Astrocyte of the spinal cord (primary cell): ENCODE measurements around the gene PRMT3.
"Not testable (repeated sequence)": the region's sequence is repeated elsewhere in the genome, so short reads cannot be mapped to it uniquely, and the experiment has no call there.

ENCODE experiments used
- DNase-seq: peaks from one replicate; pipeline ENCODE4 v3.0.0; 2011; ENCODE audit warnings: low read depth, low spot score
- H3K4me3 ChIP-seq: 2 replicates; pipeline ENCODE4 v1.5.1; 2011; ENCODE audit warnings: low read depth, mild to moderate bottlenecking, low read length, moderate library complexity
- in situ Hi-C: cut with HindIII; loops from 2 replicates; pipeline ENCODE4 v1.10.0; 2017; ENCODE audit warnings: low sequenced_read_pairs
- TF ChIP-seq, protein P1 (sequence below): IDR thresholded peaks from 2 replicates; pipeline ENCODE4 v1.5.1; 2012; ENCODE audit warnings: low read depth, mild to moderate bottlenecking, low read length, inconsistent platforms

The PRMT3 gene

DNA sequence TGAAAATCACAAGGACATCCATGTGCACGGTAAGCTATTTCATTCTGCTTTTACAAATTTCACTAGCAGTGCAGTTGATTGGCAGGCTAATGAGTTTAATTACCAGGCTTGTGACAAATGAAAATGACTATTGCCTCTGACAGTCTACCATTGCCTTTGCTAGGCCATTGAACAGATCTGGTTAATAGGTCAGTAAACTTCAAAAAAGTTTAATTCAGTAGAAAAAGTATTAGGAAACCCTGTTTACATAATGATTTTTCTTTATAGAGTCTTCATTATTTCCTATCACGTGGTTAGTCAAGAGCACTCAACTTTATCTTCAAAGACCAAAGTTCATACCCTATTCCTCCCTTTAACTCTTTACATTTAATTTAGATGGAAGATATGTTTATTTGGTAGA, 77.0 kb downstream of the PRMT3 start:
- DNase-seq, result no peak
- TF ChIP-seq, protein P1, sequence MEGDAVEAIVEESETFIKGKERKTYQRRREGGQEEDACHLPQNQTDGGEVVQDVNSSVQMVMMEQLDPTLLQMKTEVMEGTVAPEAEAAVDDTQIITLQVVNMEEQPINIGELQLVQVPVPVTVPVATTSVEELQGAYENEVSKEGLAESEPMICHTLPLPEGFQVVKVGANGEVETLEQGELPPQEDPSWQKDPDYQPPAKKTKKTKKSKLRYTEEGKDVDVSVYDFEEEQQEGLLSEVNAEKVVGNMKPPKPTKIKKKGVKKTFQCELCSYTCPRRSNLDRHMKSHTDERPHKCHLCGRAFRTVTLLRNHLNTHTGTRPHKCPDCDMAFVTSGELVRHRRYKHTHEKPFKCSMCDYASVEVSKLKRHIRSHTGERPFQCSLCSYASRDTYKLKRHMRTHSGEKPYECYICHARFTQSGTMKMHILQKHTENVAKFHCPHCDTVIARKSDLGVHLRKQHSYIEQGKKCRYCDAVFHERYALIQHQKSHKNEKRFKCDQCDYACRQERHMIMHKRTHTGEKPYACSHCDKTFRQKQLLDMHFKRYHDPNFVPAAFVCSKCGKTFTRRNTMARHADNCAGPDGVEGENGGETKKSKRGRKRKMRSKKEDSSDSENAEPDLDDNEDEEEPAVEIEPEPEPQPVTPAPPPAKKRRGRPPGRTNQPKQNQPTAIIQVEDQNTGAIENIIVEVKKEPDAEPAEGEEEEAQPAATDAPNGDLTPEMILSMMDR, result no peak
- H3K4me3 ChIP-seq, result no peak overlapping the region
- in situ Hi-C loops, result no loop called here

DNA sequence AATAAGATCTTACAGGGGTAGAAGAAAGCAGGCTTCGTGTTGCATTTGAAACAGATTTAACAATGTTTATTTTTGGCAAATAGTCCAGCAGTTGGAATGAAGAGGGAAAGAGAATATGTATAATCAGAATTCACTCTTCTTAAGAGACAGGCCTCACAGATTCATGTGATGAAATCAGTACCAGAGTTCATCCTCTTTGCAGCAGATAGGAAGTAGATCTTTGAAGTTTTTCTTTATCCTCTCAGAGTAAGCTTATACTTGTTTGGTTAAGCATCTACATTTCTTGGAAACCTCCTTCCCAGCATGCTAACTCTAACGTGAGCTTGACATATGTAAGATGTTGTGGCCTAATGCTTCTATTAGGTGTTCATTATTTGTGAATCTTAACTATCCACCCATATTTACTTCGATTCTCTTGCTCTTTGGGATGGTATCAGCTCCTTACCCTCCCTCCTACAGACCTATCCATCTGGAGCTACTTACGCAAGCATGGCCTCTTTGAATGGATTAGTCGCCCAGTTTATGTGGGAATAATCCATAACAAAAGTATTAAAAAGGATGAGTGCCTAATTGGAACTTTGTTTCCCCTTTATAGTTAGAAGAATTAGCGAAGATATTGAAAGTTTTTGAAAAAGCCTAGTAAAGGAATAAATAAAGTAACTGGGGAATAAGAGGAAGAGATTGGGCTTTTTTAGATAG, 80.1 kb downstream of the PRMT3 start:
- H3K4me3 ChIP-seq, result no peak overlapping the region
- no peak for DNase-seq
- in situ Hi-C loops, result no loop called here
- TF ChIP-seq, protein P1, result no peak

DNA sequence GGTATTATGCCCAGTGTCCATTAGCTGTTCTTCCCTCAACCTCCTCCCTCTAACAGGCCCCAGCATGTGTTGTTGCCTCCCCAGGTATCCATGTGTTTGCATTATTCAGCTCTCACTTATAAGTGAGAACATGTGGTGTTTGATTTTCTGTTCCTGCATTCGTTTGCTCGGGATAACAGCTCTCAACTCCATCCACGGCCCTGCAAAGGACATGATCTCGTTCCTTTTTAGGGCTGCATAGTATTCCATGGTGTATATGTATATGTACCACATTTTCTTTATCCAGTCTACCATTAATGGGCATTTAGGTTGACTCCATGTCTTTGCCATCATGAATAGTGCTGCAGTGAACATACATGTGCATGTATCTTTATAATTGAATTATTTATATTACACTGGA, 82.8 kb downstream of the PRMT3 start:
- in situ Hi-C loops, result no loop called here
- TF ChIP-seq, protein P1, result no peak
- DNase-seq, result no peak
- no peak overlapping the region for H3K4me3 ChIP-seq

DNA sequence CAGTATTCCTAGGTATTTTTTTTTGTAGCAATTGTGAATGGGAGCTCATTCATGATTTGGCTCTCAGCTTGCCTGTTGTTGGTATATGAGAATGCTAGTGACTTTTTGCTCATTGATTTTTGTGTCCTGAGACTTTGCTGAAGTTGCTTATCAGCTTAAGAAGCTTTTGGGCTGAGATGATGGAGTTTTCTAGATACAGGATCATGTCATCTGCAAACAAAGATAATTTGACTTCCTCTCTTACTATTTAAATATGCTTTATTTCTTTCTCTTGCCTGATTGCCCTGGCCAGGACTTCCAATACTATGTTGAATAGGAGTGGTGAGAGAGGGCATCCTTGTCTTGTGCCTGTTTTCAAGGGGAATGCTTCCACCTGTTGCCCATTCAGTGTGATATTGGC, 84.4 kb downstream of the PRMT3 start:
- in situ Hi-C loops, H3K4me3 ChIP-seq, DNase-seq: not testable (repeated sequence)

DNA sequence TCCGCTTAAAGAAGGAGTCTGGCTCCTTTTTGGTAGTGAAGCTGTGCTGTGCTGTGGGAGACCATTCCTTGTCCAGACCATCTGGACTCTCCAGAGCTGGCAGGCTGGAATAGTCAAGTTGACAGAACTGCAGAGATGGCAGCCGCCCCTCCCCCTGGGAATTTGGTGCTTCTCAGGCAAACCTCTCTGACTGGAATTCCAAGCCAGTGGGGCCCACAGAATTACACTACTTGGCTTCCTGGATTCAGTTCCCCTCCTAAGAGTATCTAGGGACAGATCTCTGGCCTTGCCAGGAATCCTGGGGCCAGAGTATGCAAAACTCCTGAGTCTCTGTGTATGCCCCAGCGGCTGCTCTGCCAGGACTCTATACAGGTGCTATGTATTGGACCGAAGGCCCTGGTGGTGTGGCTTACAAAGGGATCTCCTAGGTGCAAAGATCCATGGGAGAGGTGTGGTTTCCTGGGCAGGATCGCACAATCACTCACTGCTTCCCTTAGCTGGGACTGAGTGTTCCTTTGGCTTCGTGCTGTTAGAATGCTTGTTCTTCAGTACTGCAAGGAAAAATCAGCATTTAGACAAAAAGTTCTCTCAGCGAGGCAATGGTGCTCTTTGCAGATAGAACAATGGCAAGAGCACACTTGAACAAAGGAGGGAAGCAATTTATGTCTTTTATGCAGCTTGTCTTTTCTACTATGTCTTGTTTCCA, 86.8 kb downstream of the PRMT3 start:
- in situ Hi-C loops, result no loop called here
- H3K4me3 ChIP-seq, result no peak overlapping the region
- no peak for DNase-seq
- TF ChIP-seq, protein P1, result no peak

DNA sequence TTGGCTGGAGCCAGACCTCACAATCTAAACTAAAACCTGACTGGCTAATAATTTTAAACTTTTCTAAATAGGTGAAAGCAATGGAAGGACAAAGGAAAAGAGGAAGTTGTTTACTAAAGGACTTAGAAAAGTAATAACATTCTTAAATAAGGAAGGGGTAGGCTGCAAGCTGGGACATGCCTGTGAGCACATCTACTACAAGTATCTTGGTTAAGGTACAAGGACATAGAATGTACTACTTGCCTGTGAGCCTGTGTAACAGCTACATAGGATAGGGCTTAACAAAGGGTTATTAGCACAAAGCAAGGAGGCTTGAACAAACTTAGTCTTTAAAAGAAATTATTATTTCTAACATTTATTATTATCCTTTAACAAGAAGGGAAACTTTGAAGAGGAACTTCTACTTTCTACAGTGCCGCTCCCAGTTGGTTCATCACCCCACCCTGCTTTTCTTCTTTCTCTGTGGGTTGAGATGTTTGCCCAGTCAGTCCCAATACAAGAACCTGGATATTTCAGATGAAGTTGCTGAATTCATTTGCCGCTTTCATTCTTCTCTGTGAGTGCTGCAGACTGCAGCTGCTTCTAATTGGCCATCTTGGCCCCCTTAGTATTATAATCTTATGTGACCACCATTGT, 87.5 kb downstream of the PRMT3 start:
- in situ Hi-C loops, result no loop called here
- TF ChIP-seq, protein P1, result no peak
- no peak overlapping the region for H3K4me3 ChIP-seq
- DNase-seq, result no peak

DNA sequence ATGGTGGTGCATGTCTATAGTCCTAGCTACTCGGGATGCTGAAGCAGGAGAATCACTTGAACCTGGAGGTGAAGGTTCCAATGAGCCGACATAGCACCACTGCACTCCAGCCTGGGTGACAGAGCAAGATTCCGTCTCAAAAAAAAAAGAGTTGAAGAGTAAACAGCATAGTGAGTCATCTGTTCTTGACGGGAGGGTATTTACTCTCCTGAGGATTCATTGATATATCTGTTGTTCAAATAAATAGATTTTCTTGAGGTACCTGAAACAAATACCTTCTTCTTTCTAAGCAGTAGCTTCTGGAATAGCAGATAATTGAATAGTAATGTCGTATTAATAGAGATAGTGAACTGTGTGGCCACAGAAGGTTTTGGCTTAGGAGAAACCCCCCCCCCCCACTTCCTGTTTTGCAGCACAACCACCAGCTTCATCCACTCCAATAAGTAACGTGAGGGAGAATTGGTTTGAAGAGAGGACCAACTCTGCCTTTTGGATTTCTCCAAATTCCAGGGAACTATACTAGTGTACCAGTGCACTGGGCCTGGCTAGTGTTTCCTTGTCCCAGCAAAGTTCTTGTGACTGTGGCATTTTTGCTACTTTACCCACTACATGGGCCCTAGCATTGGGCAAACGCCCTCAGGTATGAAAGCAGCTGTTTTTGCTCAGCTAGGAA, 90.0 kb downstream of the PRMT3 start:
- TF ChIP-seq, protein P1, result no peak
- DNase-seq, result no peak
- no peak overlapping the region for H3K4me3 ChIP-seq
- in situ Hi-C loops, result no loop called here
